Ectodermal cell (in vitro differentiated cells): ENCODE data around the gene SFTPB.
"Not testable (repeated sequence)": the region's sequence is repeated elsewhere in the genome, so short reads cannot be mapped to it uniquely, and the experiment has no call there.

Source experiments
- H3K27ac ChIP-seq: 2 replicates; pipeline ENCODE4 v1.7.0; 2013; ENCODE audit warnings: mild to moderate bottlenecking, low read depth, low read length; ENCODE audit not compliant: insufficient read depth, poor library complexity, severe bottlenecking
- H3K27me3 ChIP-seq: 2 replicates; pipeline ENCODE4 v1.7.0; 2013; ENCODE audit warnings: mild to moderate bottlenecking, low read length; ENCODE audit not compliant: insufficient read depth, control insufficient read depth, poor library complexity, severe bottlenecking
- H3K36me3 ChIP-seq: one replicate; pipeline ENCODE4 v1.7.0; 2013; ENCODE audit warnings: low read length; ENCODE audit not compliant: control insufficient read depth, insufficient read depth
- H3K4me1 ChIP-seq: one replicate; pipeline ENCODE4 v1.7.0; 2013; ENCODE audit warnings: low read length; ENCODE audit not compliant: control insufficient read depth, insufficient read depth
- H3K4me3 ChIP-seq: 2 replicates; pipeline ENCODE4 v1.7.0; 2013; ENCODE audit warnings: low read depth, low read length, control low read depth; ENCODE audit not compliant: insufficient read depth
- H3K9me3 ChIP-seq: 2 replicates; pipeline ENCODE4 v1.7.0; 2013; ENCODE audit warnings: mild to moderate bottlenecking, low read length, moderate library complexity; ENCODE audit not compliant: control insufficient read depth
- WGBS, 2 experiments: methylation state at CpG; one replicate each; pipeline ENCODE4 v1.1.7; 2013; ENCODE audit warnings: missing lambda C conversion rate in 2 of 2; 5-methylcytosine and 5-hydroxymethylcytosine counted together

SFTPB gene

GRCh38 chr2:85619617-85620016 lies 48.4 kb downstream of the SFTPB start:
- H3K9me3 ChIP-seq: no peaks in the 10 kb centered on the region
- WGBS, 2 experiments: 97 to 98% methylated on average over 6 of the region's 6 CpGs
- H3K4me3 ChIP-seq: no peak overlapping the region
- H3K4me1 ChIP-seq: no peaks in the 10 kb centered on the region
- H3K36me3 ChIP-seq: peaks cover 24% of the 10 kb centered on the region
- no peak overlapping the region for H3K27ac ChIP-seq
- no peaks in the 10 kb centered on the region for H3K27me3 ChIP-seq

GRCh38 chr2:85617723-85618122 lies 50.3 kb downstream of the SFTPB start:
- H3K36me3 ChIP-seq: peaks cover 12% of the 10 kb centered on the region
- H3K4me3 ChIP-seq, H3K9me3 ChIP-seq, H3K27me3 ChIP-seq, H3K4me1 ChIP-seq, H3K27ac ChIP-seq: not testable (repeated sequence)
- WGBS, 2 experiments: 94 to 97% methylated on average over 5 of the region's 5 CpGs

GRCh38 chr2:85615413-85615728 lies 52.6 kb downstream of the SFTPB start:
- 91 to 92% methylated on average over 17 of the region's 17 CpGs for WGBS, 2 experiments
- no peaks in the 10 kb centered on the region for H3K4me1 ChIP-seq
- H3K27me3 ChIP-seq: no peaks in the 10 kb centered on the region
- H3K4me3 ChIP-seq: no peak overlapping the region
- H3K36me3 ChIP-seq: no peaks in the 10 kb centered on the region
- no peaks in the 10 kb centered on the region for H3K9me3 ChIP-seq
- H3K27ac ChIP-seq: no peak overlapping the region

GRCh38 chr2:85614757-85615156 lies 53.2 kb downstream of the SFTPB start:
- H3K4me1 ChIP-seq, H3K9me3 ChIP-seq, H3K36me3 ChIP-seq, H3K27ac ChIP-seq, H3K27me3 ChIP-seq, H3K4me3 ChIP-seq: not testable (repeated sequence)
- 94 to 96% methylated on average over 7 of the region's 7 CpGs for WGBS, 2 experiments

GRCh38 chr2:85613717-85614515 lies 54.1 kb downstream of the SFTPB start:
- H3K27ac ChIP-seq: no peak overlapping the region
- H3K4me3 ChIP-seq: no peak overlapping the region
- peaks cover under 1% of the 10 kb centered on the region for H3K36me3 ChIP-seq
- H3K27me3 ChIP-seq: no peaks in the 10 kb centered on the region
- H3K9me3 ChIP-seq: no peaks in the 10 kb centered on the region
- 90 to 95% methylated on average over 10 of the region's 10 CpGs for WGBS, 2 experiments
- no peaks in the 10 kb centered on the region for H3K4me1 ChIP-seq

GRCh38 chr2:85611705-85612587 lies 56.1 kb downstream of the SFTPB start, which contains the start of gene C2orf68:
Gene C2orf68 (minus strand): TSS chr2:85612066. CDS start chr2:85611984, 82 bp downstream.
- H3K4me3 ChIP-seq: peak within 1 kb of the TSS; percentile 95
- H3K27me3 ChIP-seq: no peaks in the 10 kb centered on the region
- peaks cover 18% of the 10 kb centered on the region for H3K36me3 ChIP-seq
- no peaks in the 10 kb centered on the region for H3K9me3 ChIP-seq
- 13 to 14% methylated on average over 73 of the region's 73 CpGs for WGBS, 2 experiments
- H3K27ac ChIP-seq: peak within 1 kb of the TSS; percentile 79
- H3K4me1 ChIP-seq: no peaks in the 10 kb centered on the region

- no peak overlapping the region for H3K27ac ChIP-seq
- H3K4me3 ChIP-seq: peak overlapping the region; percentile 95
- peaks cover 18% of the 10 kb centered on the region for H3K36me3 ChIP-seq
- no peaks in the 10 kb centered on the region for H3K27me3 ChIP-seq
- H3K9me3 ChIP-seq: no peaks in the 10 kb centered on the region
- 10% methylated on average over 24 of the region's 24 CpGs for WGBS, 2 experiments
- no peaks in the 10 kb centered on the region for H3K4me1 ChIP-seq
Measured at GRCh38 chr2:85611217-85611704, 56.7 kb downstream of the SFTPB start.
